ENCODE data around the gene PAWR.
"Not testable (repeated sequence)": the region's sequence is repeated elsewhere in the genome, so short reads cannot be mapped to it uniquely, and the experiment has no call there.

Gene PAWR

DNA sequence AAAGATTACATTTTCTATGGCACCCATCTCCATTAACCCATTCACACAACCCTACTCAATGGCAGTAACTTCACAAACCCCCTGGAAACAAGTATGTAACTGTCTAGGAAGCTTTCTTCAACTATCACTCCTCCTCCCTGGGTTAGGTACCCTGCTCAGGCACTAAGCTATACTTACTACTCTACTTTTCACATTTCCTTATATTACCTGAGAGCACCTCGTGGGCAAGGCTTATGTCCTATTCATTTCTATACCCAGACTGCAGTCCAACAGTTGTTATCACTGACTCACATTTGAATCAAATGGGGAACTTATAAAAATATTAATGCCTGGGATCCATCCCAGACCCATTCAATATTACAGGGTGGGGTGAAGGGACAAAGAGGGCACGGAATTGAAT, 4.6 kb downstream of the PAWR start:
- DNase-seq: no peak

DNA sequence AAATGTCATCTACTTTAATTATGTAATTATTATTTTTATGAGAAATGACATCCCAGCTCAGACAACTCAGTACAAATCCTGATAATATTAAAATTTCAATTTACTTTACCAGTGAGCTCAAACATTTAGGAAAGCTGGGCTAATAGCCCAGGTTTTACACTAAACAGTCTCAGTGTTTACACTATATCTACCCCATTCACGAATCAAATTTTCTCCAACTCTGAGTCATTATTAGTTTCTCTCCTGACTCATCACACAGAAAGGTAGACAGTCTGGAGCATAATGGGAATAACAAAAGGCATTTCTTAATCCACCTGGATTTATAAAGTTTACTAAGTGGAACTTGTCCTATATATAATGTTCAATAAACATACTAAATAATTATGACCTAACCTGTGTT, 5.7 kb downstream of the PAWR start:
- DNase-seq: peak; percentile 79

DNA sequence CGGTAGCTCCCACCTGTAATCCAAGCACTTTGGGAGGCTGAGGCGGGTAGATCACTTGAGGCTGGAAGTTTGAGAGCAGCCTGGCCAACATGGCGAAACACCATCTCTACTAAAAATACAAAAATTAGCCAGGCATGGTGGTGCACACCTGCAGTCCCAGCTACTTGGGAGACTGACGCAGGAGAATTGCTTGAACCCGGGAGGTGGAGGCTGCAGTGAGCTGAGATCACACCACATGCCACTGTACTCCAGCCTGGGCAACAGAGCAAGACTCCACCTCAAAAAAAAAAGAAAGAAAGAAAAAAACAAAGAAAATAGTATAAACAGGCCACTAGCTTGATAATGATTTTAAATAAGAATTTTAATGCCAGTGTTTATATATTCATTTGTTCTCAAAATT, 6.4 kb downstream of the PAWR start:
- DNase-seq: not testable (repeated sequence)

- DNase-seq: no peak
These were observed 8.2 kb downstream of the PAWR start for GRCh38 chr12:79682593-79682992.

DNA sequence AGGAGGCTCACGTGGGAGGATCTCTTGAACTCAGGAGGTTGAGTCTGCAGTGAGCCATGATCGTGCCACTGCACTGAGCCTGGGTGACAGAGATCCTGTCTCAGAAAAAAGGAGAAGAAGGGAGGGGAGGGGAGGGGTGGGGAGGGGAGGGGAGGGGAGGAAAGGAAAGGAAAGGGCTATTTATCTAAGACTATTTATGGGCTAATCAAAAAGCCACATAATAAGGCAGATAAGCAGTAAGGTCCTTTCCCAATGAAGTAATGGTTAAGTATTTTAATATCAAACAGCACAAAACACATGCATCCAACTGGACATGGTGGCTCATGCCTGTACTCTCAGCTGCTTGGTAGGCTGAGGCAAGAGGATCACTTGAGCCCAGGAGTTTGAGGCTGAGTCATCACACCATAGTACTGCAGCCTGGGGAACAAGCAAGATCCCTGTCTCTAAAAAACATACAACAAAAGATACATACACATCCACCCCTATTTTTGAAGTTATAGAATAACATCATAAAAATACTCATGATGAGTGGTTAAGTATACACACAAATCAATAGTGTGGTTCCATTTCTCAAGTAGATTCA, 9.7 kb downstream of the PAWR start:
- peak; percentile 66 for DNase-seq

DNA sequence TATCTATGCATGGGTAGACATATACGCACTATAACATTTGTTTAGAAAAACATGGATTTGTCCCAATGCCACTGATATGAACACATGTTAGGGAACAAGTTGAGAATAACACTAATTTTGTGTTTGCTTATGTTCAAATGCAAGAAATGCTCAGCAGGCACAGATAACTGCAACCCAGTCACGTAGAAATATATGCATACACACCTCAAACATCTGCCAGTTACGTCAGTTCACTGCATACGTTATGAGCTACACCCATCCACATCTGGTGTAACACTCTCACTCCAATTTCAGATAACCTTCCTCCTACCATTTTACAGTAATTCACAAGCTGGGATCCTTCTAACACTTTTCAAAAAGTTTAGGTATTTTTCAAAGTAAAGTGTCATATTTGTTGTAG, 10.7 kb downstream of the PAWR start:
- DNase-seq: no peak

DNA sequence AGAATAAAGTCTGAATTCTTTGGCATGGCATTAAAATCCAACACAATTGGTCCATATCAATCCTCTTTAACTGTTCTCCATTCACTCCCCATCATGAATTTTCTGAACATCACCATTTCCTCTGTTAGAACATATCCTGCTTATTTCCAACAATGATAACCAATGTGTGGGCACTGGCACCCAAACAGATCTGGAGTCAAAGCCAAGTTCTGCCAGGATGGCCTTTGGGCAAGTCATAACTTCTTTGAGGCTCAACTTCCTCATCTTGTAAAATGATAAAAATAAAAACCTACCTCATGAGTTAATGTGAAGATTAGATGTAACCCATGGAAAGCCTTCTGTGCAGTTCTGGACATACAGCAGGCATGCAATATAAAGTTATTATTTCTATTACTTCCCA, 12.5 kb downstream of the PAWR start:
- DNase-seq: no peak

DNA sequence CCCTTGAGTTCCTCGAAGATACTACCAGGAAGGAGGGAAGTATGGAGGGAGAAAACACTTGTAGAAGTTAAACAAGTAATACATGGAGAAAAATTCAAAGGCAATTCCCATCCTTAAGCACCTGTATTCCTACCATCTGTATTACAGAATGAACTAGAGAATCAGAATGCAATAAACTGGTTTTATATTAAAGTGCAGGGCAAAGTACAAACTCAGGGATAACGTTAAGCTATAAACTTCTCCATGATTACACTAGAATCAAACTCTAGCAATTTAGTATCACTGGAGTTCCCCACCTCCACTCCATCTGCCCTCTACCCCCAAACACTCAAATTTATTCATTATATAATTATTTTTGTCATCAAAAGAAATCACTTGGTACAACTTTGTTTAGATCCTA, 13.1 kb downstream of the PAWR start:
- DNase-seq: no peak

GRCh38 chr12:79676579-79676978, 14.2 kb downstream of the PAWR start:
- no peak for DNase-seq

DNA sequence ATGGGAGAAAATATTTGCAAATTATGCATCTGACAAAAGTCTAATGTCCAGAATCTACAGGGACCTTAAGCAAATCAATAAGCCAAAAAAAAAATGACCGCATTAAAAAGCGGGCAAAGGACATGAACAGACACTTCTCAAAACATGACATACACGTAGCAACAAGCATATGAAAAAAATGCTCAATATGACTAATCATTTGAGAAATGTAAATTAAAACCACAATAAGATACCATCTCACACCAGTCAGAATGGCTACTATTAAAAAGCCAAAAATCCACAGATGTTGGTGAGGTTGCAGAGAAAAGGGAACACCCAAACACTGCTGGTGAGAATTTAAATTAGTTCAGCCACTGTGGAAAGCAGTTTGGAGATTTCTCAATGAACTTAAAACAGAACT, 16.1 kb downstream of the PAWR start:
- peak; percentile 82 for DNase-seq

- DNase-seq: no peak
These were observed 17.4 kb downstream of the PAWR start for GRCh38 chr12:79673354-79673753.

GRCh38 chr12:79668113-79668512, 22.7 kb downstream of the PAWR start:
- no peak for DNase-seq

DNA sequence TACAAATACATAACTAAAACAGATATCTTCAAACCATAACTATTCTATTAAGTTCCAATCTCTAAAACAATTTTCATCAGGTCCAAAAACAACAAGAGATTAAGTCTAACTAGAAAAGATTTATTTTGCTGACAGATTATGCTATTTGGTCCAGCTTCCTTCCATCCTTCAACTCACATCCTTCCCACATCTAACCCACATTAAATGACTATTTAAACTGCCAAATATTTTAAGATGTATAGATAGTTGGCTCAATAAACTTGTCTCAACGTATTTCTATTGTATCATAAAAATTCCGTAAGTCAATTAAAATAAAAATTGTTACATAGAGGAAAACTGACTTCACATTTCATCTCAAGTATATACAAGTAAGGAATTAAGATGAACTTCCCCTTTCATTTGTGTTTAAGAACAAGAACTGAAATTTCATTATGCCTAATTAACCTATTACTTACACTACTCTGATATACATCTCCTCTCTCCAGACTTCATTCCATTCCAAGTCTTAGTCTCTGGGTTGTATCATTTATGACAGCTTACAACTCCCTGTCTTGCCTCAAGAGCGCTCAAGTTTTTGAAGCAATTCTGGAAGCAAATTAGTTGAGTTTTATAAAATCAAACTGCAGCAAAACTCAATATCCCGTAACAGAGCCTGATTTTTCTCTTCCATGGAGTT, 25.4 kb downstream of the PAWR start:
- DNase-seq: no peak

DNA sequence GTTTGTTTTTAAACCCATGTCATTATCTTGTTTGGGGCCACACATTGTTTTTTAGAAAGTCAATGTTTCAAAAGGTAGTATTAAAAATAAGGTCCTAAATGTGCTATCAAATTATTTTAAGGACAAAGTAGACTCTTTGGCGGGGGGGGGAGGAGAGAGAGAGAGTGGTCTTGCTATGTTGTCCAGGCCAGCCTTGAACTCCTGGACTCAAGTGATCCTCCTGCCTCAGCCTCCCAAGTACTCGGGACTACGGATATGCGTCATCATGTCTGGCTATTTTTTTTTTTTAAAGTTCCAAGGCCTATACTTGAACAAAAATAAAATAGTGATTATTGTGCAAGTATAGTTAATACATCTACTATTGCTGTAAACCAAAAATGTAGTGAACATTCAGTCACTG, 26.2 kb downstream of the PAWR start:
- DNase-seq: no peak

DNA sequence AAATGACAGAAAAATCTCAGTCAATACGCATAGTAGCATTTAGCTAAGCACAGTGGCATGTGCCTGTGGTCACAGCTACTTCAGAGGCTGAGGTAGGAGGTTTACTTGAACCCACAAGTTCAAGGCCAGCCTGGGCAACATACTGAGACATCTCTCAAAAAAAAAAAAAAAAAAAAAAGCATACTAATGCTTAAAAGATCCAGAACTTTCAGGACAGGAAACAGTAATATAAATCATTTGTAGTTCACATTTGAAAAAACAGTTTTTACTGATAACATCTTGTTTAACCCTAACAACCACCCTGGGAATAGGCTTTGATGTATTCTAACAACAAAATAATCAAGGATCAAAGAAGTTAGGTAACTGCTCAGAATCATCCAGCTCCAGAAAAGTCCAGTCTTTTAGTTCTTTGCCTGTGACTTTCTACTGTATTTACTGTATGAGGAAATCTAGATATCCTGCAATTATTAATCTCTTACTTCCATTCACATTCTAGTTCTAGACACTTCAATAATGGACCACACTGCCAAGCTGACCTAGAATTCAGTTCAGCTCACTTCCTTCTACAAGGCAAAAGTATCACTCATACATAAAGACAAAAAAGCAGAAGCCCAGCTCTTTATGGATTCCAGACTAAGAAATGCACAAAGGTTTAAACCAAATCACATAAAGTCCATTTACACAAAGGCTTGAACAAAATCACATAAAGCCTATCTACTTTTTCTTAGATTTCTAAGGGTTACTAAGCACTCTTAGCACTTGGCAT, 28.5 kb downstream of the PAWR start:
- DNase-seq: peak; percentile 50

DNA sequence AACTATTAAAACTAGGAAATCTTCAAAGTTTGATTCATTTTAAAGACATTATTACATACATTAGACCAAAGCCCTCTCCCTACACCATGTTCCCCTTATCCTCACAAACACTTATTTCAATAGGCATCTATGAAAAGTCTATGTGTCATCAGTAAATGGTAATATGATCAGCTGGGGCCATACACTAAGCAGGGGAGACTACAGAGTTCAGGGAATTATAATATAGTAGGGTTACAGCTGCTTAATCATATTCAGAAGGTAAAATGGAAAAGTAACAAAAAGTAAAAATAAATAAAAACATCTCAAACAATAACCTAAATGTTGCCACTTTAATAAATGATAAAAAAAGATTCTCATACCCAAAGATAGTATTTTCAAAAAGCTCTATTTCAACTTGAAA, 29.1 kb downstream of the PAWR start:
- peak; percentile 49 for DNase-seq

DNA sequence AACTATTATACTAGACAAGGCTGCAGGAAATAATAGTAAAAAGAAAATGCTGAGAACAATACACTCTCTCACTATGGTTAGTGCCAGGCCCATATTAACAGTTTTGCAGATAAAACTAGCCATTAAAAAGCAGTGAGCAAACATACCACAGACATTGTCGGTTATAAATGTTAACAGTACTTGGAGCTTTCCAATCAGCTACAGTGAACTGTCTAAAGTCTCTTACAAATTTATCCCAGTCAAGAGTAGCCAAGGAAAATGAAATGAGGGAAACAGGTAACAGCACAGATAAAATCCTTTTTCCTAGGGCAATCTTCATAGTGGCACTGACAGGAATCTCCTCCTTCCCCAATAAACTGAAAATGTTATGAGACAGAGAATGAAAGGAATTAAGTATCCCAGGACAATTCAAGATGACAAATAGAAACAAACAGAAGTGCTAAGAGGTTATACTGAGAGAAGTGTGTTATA, 30.8 kb downstream of the PAWR start:
- no peak for DNase-seq

DNA sequence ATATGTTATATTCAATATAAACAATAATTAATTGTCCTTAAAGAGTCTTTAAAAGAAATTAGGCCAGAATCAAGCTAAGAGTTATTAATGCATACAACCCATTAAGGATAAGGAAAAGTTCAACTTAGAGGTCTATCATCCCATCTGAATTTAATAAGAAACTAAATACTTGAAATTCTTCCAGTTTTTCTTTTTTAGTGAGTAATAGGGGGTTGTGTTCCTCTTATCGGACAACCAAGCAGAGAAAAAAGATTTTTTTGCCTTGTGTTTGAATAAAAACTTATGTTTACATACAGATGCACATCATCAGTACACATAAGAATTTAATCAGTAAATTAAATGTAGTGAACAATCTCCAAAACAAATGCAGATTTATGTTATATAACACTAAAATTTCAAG, 32.5 kb downstream of the PAWR start:
- DNase-seq: peak; percentile 73

DNA sequence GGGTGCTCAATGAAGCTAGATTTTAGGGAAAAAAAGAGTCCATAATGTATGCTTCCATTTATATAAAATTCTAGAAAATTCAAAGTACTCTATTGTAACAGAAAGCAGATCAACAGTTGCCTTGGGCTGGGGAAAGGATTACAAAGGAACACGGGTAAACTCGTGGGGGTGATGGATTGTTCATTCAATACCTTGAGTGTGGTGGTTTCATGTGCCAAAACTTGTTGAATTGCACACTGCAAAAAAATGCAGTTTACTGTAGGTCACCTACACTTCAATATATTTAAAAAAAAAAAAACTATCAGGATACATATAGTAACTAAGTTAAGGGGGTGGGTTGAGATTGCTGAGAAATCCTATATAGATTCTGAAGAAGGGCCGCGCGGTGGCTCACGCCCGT, 33.6 kb downstream of the PAWR start:
- peak; percentile 35 for DNase-seq

- DNase-seq: no peak
These were observed 35.7 kb downstream of the PAWR start for GRCh38 chr12:79655036-79655435.

DNA sequence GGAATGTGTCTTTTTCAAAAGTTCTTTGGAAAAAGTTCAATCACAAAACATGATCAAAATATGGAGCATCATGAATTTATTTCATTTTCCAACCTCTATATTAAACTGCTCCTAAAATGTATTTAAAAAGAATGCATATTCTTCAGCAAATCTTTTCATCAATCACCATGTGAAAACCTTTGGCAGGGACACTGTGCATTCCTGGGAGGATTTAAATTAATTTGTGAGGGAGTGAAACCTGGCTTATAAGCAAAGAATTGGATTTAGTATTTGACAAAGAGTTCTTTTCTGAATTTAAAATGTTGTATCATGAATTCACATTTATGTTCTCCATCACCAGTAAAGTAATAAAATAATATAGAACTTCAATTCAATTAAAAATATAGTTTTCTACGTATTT, 38.2 kb downstream of the PAWR start:
- no peak for DNase-seq

GRCh38 chr12:79650440-79650839, 40.3 kb downstream of the PAWR start:
- no peak for DNase-seq

DNA sequence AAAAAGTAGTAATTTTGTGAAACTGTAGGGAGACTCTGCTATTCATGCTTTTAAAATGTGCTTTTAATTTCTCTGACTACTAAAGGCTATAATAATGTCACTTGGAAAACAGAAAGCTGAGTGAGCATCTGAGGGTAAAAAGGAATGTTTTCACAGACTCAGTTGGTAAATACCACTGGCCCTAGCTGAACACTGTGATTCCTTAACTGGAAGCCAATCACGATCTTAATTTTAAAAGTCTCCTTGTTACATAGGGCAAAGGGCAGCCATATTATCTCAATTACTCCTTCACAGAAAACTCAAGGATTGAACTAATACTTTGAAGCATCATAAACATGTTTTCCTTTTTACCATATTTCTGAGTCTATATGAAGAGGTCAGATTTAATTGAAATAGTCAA, 41.9 kb downstream of the PAWR start:
- DNase-seq: peak; percentile 35

DNA sequence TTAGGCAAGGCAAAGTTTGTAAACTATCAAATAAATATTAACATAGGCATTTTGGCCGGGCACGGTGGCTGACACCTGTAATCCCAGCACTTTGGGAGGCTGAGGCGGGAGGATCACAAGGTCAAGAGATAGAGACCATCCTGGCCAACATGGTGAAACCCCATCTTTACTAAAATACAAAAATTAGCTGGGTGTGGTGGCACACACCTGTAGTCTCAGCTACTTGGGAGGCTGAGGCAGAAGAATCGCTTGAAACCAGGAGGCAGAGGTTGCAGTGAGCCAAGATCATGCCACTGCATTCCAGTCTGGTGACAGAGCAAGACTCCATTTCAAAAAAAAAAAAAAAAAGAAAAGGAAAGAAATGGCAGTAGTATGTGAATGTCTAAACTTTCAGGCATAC, 43.9 kb downstream of the PAWR start:
- DNase-seq: peak; percentile 30
